T-cell (primary cell): Measurements from ENCODE around the gene ILDR1. TPM values are rescaled to one million over a fixed set of nuclear protein-coding genes. Genes with fewer than 3 reads are reported as not detected.

Experiments
- ATAC-seq, 4 experiments: fragments of 200-7000 bp in 3 of 4; fragments of 150-1000 bp in 1 of 4; cut with Tn5 transposase; replicated peaks in 1 of 4; 1 replicate in 3 of 4; 2 replicates in 1 of 4; pipeline ENCODE4 v1.10.0; 2021; ENCODE audit warnings: moderate library complexity in 3 of 4, mild to moderate bottlenecking in 2 of 4, moderate number of reproducible peaks in 1 of 4
- CTCF ChIA-PET, 2 donors: fragments of 300-600 bp; sonication (Branson Sonifier 250); formaldehyde crosslinking; loops; one replicate each; lab custom pipeline; 2022; ENCODE audit warnings: antibody characterized with exemption in 2 of 2; lab: Charles Lee
- POLR2A ChIA-PET, 2 donors: fragments of 300-600 bp; sonication (Branson Sonifier 250); formaldehyde crosslinking; loops; one replicate each; lab custom pipeline; 2022; ENCODE audit warnings: antibody characterized with exemption in 2 of 2; lab: Charles Lee
- DNase-seq, 35 experiments: peaks; one replicate each; pipeline versions ENCODE4 v3.0.0 to v3.0.0-alpha.2; 2013 to 2023
- H3K27ac ChIP-seq: one replicate; pipeline ENCODE4 v1.5.1; 2013; ENCODE audit warnings: low read length
- H3K27me3 ChIP-seq, 2 experiments: replicated peaks in 1 of 2; 1 replicate in 1 of 2; 2 replicates in 1 of 2; pipeline versions ENCODE4 v1.6.1 to v1.7.0; 2013; ENCODE audit warnings: low read length in 1 of 2, mixed read lengths in 1 of 2; ENCODE audit not compliant: control insufficient read depth in 2 of 2, insufficient read depth in 2 of 2; ENCODE audit errors: extremely low read depth in 1 of 2
- H3K36me3 ChIP-seq, 2 donors: 1 replicate in 1 of 2; 2 replicates in 1 of 2; pipeline versions ENCODE4 v1.6.1 to v1.7.0; 2013; ENCODE audit warnings: low read length in 1 of 2; ENCODE audit not compliant: control insufficient read depth in 2 of 2, insufficient read depth in 1 of 2; ENCODE audit errors: extremely low read depth in 1 of 2
- H3K4me1 ChIP-seq, 2 experiments: 1 replicate in 1 of 2; 2 replicates in 1 of 2; pipeline versions ENCODE4 v1.6.1 to v1.7.0; 2013; ENCODE audit warnings: low read length in 2 of 2, mixed read lengths in 1 of 2; ENCODE audit not compliant: insufficient read depth in 2 of 2, control insufficient read depth in 1 of 2; ENCODE audit errors: extremely low read depth in 1 of 2
- H3K4me3 ChIP-seq, 2 donors: 1 replicate in 1 of 2; 2 replicates in 1 of 2; pipeline versions ENCODE4 v1.5.1 to v1.7.0; 2013; ENCODE audit warnings: mild to moderate bottlenecking in 2 of 2, low read length in 1 of 2, moderate library complexity in 1 of 2; ENCODE audit not compliant: control insufficient read depth in 1 of 2; ENCODE audit errors: extremely low read depth in 1 of 2
- H3K9me3 ChIP-seq: 2 replicates; pipeline ENCODE4 v1.7.0; 2013
- H3K27ac Mint-ChIP-seq, 2 donors: one replicate each; pipeline ENCODE4 v1.8.0; 2020 to 2021; ENCODE audit warnings: mild to moderate bottlenecking in 2 of 2, mixed read lengths in 2 of 2
- H3K27me3 Mint-ChIP-seq, 2 donors: one replicate each; pipeline ENCODE4 v1.8.0; 2021 to 2022; ENCODE audit warnings: mixed read lengths in 2 of 2
- H3K36me3 Mint-ChIP-seq: one replicate; pipeline ENCODE4 v1.8.0; 2021; ENCODE audit warnings: mixed read lengths
- H3K4me1 Mint-ChIP-seq, 3 donors: one replicate each; pipeline ENCODE4 v1.8.0; 2020 to 2022; ENCODE audit warnings: mixed read lengths in 3 of 3, mild to moderate bottlenecking in 1 of 3
- H3K4me3 Mint-ChIP-seq, 3 donors: one replicate each; pipeline ENCODE4 v1.8.0; 2020 to 2022; ENCODE audit warnings: mild to moderate bottlenecking in 3 of 3, mixed read lengths in 3 of 3, moderate library complexity in 3 of 3
- H3K9me3 Mint-ChIP-seq, 3 donors: one replicate each; pipeline ENCODE4 v1.8.0; 2020 to 2022; ENCODE audit warnings: mixed read lengths in 3 of 3
- WGBS: methylation state at CpG from one replicate; pipeline ENCODE4 v1.1.5; 2013; ENCODE audit warnings: missing lambda C conversion rate; ENCODE audit not compliant: insufficient coverage; 5-methylcytosine and 5-hydroxymethylcytosine counted together
- total RNA-seq, 35 experiments: library from RNA in 6 of 35; stranded (reverse) in 6 of 35; fragments of 120-200 nt in 1 of 35; gene quantifications; one replicate each; pipeline versions ENCODE4 v1.2.1 to v1.2.4 and lab custom pipeline; 2013 to 2026

Gene ILDR1
- total RNA-seq, 5 donors from 2014 or later (not counting 1 experiment from before 2014, with no cell fraction given) = 0.16 TPM; not detected in 3

GRCh38 chr3:121981473-121981872 lies 40.6 kb downstream of the ILDR1 start:
- Histone ChIP-seq H3K9me3 (no peaks in the 10 kb centered on the region), H3K4me1 (no peaks in the 10 kb centered on the region), H3K4me3 (no peak overlapping the region), H3K27ac (no peak overlapping the region), H3K27me3 (no peaks in the 10 kb centered on the region), H3K36me3 (no peaks in the 10 kb centered on the region)
- Mint-ChIP-seq H3K36me3 (peaks cover 2% of the 10 kb centered on the region), H3K27ac (no peak overlapping the region), H3K4me1 (no peaks in the 10 kb centered on the region), H3K4me3 (no peak overlapping the region), H3K27me3 (no peaks in the 10 kb centered on the region), H3K9me3 (peaks cover 22 to 26% (median 24%) of the 10 kb centered on the region in 3 donors)
- ChIA-PET POLR2A (no interaction called here), CTCF (no interaction called here)
- no peak for ATAC-seq
- WGBS = no CpG with 5 or more reads among the region's 2 CpGs
- DNase-seq = no peak

- Mint-ChIP-seq H3K27me3 (no peaks in the 10 kb centered on the region), H3K36me3 (peaks cover 2% of the 10 kb centered on the region), H3K4me3 (no peak overlapping the region), H3K27ac (no peak overlapping the region), H3K4me1 (no peaks in the 10 kb centered on the region), H3K9me3 (peaks cover 22 to 26% (median 24%) of the 10 kb centered on the region in 3 donors)
- Histone ChIP-seq H3K4me1 (no peaks in the 10 kb centered on the region), H3K27ac (no peak overlapping the region), H3K4me3 (no peak overlapping the region), H3K36me3 (no peaks in the 10 kb centered on the region), H3K27me3 (no peaks in the 10 kb centered on the region), H3K9me3 (no peaks in the 10 kb centered on the region)
- 70% methylated on average over 2 of the region's 5 CpGs for WGBS
- DNase-seq (no peak), ATAC-seq (no peak)
- ChIA-PET CTCF (no interaction called here), POLR2A (no interaction called here)
Observed at GRCh38 chr3:121980450-121980796, 41.6 kb downstream of the ILDR1 start.

DNA sequence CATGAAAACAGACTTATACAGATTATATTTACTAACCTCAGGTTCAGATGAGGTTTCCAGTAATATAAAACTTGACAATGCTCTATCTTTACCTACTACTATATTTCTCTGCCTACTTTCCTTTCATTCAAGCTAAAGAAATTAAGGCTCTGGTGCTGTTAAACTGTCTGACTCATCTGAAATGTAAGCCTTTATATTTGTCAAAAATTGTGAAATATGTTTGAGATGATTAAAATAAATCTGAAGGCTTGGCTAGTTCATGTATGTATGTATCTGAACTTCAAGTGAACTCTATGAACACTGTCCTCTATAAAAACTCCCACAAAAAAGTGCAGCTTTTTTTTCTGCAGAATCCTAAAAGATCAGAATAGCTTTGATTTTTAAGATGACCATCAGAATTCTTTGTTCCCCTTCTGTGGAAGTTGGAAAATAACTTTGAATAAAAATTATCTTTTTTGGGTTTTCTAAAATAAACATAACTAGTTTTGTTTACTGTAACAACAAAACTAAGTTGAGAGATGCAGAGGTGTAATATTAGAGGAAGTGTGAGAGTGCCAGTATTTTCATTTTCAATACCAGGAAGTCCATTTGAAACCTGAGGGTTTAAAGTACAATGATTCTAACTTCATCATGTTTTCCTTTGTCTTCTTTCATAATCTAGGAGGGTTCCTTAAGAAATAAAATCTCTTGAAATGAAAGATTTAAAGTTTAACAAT lies 42.2 kb downstream of the ILDR1 start:
- H3K36me3 ChIP-seq = no peaks in the 10 kb centered on the region
- H3K4me3 Mint-ChIP-seq = no peak overlapping the region
- H3K27me3 ChIP-seq = no peaks in the 10 kb centered on the region
- no peaks in the 10 kb centered on the region for H3K4me1 Mint-ChIP-seq
- H3K27ac Mint-ChIP-seq = no peak overlapping the region
- H3K9me3 Mint-ChIP-seq = peaks cover 18 to 29% (median 21%) of the 10 kb centered on the region in 3 donors
- no peaks in the 10 kb centered on the region for H3K9me3 ChIP-seq
- no peaks in the 10 kb centered on the region for H3K4me1 ChIP-seq
- no peaks in the 10 kb centered on the region for H3K27me3 Mint-ChIP-seq
- H3K4me3 ChIP-seq = no peak overlapping the region
- ChIA-PET POLR2A (no interaction called here), CTCF (no interaction called here)
- ATAC-seq = no peak
- no peak for DNase-seq
- H3K27ac ChIP-seq = no peak overlapping the region
- peaks cover 2% of the 10 kb centered on the region for H3K36me3 Mint-ChIP-seq

DNA sequence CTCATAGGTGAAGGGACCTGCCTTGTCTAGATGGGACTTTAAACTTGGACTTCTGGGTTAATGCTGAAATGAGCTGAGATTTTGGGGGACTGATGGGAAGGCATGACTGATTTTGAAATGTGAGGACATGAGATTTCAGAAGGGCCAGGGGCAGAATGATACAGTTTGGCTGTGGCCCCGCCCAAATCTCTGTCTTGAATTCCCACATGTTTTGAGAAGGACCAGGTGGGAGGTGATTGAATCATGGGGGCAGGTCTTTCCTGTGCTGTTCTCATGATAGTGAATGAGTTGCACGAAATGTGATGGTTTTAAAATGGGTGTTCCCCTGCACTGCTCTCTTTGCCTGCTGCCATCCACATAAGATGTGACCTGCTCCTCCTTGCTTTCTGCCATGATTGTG lies 42.8 kb downstream of the ILDR1 start:
- POLR2A ChIA-PET = no interaction called here
- DNase-seq = no peak
- Histone ChIP-seq H3K36me3 (no peaks in the 10 kb centered on the region), H3K9me3 (no peaks in the 10 kb centered on the region), H3K27ac (no peak overlapping the region), H3K4me1 (no peaks in the 10 kb centered on the region), H3K27me3 (no peaks in the 10 kb centered on the region), H3K4me3 (no peak overlapping the region)
- Mint-ChIP-seq H3K27me3 (no peaks in the 10 kb centered on the region), H3K4me1 (no peaks in the 10 kb centered on the region), H3K4me3 (no peak overlapping the region), H3K27ac (no peak overlapping the region), H3K9me3 (peaks cover 15 to 29% (median 19%) of the 10 kb centered on the region in 3 donors), H3K36me3 (no peaks in the 10 kb centered on the region)
- WGBS = 69% methylated on average over 2 of the region's 2 CpGs
- CTCF ChIA-PET = no interaction called here
- ATAC-seq = no peak

DNA sequence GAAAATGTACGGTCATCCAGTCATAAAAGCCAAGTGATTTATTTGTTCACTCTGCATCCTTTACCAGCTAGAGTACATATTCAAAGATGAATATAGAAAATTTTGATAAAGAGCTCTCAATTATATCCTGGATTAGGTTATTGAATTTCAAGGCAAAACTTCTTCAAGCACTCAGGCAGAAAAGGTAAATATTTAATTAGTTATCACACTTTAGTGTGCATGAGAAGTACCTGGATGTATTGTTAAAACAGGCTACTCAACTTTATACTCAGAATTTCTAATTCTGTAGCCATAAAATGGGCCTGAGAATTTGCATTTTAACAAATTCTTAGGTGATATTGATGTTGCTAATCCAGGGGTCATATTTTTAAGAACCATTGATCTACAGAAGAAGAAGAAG lies 45.3 kb downstream of the ILDR1 start:
- POLR2A ChIA-PET = interaction anchor here in 1 of 2 donors (0.6 kb wide), 1 partner anchor 125 kb away, joined by 4 read pairs; no protein-coding TSS in a partner anchor
- no peak overlapping the region for H3K27ac ChIP-seq

DNA sequence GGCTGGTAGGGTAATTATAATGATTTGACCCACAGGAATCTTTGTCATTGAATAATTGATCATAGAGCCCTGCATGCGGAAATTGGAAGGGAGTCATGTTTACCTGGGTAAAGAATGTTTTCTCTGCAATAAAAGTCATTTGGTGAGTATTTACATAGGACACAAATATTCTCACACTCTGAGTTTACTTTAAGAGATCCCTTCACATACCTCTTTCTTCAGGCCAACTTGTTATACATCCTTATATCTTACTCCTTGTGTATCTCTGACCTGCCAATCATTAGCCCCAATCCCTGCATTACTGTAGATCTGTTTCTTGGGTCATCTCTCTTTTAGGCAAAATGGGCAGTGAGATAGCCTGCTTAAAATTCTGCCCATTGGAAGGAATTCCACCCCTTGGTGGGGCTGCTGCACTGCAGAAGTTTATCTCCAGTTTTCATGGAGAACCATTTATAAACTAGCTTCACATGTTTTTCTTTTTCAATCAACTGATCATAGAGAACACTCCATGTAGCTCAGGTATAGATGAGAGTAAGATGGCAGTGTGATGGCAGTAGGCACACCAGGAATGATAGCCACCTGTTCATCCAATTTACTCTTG lies 46.2 kb downstream of the ILDR1 start:
- POLR2A ChIA-PET = no interaction called here
- no peaks in the 10 kb centered on the region for H3K27me3 ChIP-seq
- CTCF ChIA-PET = no interaction called here
- H3K27ac ChIP-seq = no peak overlapping the region
- Mint-ChIP-seq H3K4me1 (no peaks in the 10 kb centered on the region), H3K27ac (no peak overlapping the region), H3K27me3 (no peaks in the 10 kb centered on the region), H3K36me3 (no peaks in the 10 kb centered on the region), H3K9me3 (peaks cover 6 to 17% (median 6%) of the 10 kb centered on the region in 3 donors), H3K4me3 (no peak overlapping the region)
- DNase-seq (no peak), ATAC-seq (no peak)
- no peaks in the 10 kb centered on the region for H3K4me1 ChIP-seq
- no peaks in the 10 kb centered on the region for H3K36me3 ChIP-seq
- no peaks in the 10 kb centered on the region for H3K9me3 ChIP-seq
- no CpG with 5 or more reads among the region's 1 CpG for WGBS
- no peak overlapping the region for H3K4me3 ChIP-seq

More for the DNA sequence above, 45.3 kb downstream of the ILDR1 start:
- Histone ChIP-seq H3K36me3 (no peaks in the 10 kb centered on the region), H3K9me3 (no peaks in the 10 kb centered on the region), H3K27me3 (no peaks in the 10 kb centered on the region), H3K4me3 (no peak overlapping the region), H3K4me1 (no peaks in the 10 kb centered on the region)
- WGBS = no CpG with 5 or more reads among the region's 1 CpG
- no peak overlapping the region for H3K27ac Mint-ChIP-seq
- H3K36me3 Mint-ChIP-seq = no peaks in the 10 kb centered on the region
- no peak overlapping the region for H3K4me3 Mint-ChIP-seq
- ATAC-seq = no peak
- no peaks in the 10 kb centered on the region for H3K4me1 Mint-ChIP-seq
- peaks cover 6 to 17% (median 6%) of the 10 kb centered on the region in 3 donors for H3K9me3 Mint-ChIP-seq
- CTCF ChIA-PET = no interaction called here
- DNase-seq = no peak
- no peaks in the 10 kb centered on the region for H3K27me3 Mint-ChIP-seq
